ENCODE measurements around the gene CPNE4.
A peak's percentile ranks its signal among the peaks of the same experiment; 100 is the strongest.

The CPNE4 gene

DNA sequence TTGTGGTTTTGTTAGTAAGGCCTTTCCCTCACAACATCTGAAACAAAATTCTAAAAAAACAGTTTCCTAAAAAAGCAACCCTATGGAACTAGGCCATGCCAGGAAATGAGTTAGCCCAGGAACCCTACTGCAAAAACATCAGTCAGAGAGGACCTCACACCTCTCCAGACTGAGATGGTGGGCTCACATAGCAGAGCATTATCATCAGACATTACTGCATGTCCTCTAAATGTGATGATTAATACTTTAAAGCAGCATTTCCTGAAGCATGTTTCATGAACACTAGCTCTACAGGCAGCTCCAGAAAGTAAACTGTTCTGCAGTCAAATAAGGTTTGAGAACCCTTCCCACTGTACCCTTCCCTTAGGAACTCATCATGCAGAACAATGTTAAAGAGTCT, 299.7 kb downstream of the CPNE4 start:
- DNase-seq (ENCODE audit: low read depth), result peak; percentile 14

DNA sequence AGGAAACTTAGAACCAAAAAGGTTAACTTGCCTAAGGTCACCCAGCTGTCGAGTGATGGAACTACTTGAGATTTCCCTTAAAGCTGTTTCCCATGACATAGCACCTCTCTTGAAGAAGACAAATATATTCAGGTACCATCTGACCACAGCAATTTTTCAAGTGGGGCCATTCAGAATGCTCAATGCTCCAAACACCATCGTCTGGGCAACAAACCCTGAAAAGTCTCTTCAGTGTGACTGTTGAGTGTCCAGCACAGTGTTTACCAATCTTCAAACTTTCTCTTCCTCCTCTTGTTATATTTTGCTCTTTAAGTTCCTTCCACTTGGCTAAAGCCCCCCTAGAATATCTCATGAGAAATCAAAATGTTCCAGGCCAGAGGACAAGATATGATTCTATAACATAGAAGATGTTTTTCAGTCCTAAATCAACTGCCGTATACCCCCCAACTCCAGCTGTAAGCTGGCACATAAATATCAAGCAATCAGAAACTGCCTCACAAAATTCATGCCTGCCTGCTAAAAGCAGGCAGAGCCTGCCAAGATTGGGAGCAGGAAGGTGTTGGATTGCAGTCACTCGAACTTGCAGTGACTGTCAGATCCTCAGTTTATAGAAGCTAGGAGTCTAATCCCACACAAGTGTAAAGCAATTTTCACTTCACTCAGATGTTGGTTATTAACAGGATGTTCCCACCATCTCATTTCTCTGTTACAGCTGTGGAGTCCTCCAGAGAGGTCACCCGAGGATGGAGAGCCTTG, 301.6 kb downstream of the CPNE4 start:
- no peak for DNase-seq (ENCODE audit: low read depth)

DNA sequence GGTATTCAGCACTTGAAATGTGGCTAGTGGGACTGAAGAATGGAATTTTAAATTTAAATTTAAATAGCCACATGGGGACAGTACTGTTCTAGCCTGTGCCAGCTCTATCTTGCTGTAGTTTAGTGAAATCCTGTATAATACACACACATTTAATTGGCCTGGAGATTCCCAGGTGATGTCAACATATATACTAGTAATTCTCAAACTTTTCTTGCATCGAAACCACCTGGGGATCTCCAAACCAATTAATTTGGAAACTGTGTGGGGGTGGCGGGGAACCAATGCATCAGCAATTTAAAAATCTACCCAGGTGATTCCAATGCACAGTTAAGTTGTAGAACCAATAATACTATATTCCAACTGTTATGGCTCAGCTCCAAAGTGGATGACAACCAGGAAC, 303.1 kb downstream of the CPNE4 start:
- no peak for DNase-seq (ENCODE audit: low read depth)

DNA sequence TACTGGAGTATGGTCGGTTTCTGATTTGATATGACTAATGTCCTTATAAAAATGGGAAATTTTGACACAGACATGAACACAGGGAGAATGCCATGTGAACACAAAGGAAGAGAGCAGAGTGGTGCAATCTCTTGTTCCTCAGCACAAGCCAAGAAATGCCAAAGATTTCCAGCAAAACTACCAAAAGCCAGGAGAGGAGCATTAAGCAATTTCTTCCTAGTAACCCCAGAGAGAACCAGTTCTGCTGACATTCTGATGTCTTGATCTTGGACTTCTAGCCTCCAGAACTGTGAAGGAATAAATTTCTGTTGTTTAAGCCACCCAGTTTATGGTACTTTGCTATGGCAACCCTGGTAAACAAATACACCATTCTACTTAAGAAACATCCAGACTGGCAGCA, 304.2 kb downstream of the CPNE4 start:
- DNase-seq (ENCODE audit: low read depth), result no peak

DNA sequence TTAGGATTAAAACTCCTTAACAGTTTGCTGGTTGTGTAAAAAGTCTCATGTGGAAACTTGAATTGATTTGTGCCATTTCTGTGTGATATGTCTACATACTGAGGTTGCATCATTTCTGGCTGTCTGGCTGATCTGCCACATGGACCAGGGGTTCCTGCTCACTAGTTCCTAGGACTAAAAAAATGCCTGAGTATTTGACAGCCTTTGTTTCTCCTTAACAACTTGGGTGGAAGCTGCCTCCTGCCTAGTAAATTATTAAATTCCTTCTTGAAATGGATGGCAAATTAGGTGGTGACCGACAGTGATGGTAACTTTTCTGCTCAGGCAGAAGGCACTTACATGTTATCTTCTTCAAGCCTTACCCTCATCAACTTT, 305.2 kb downstream of the CPNE4 start:
- no peak for DNase-seq (ENCODE audit: low read depth)

DNA sequence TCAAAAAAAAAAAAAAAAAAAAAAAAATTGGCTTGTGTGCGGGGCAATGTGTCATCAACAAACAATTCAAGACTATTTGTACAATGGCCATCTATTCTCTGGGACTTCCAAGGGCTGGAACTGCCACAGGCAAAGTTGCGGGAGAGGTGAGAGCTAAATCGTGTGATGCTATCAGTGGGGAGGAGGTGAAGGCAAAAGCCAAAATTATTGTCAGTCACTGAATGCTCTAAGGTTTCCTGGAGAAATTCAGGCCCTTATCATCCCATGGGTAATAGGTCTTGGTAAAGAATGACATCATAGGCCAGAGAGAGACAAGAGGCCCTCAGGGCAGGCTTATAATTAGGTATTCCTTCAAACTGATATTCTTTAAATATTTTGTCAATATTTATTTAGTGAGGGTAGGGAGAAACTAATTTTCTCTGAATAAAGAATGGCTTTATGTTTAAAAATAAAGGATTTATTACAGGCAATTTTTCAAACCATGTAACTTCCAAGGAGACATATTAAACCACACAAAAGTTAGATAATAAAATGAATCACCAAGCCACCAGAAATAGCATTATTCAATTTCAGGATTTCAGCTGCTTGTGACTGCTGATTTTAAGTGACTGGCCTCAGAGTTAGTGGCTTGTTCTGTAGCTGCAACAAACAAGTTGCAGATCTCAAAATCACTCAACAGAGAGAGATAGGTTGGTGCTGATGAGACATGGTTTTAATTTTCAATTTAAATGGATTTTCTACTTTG, 305.7 kb downstream of the CPNE4 start:
- DNase-seq (ENCODE audit: low read depth), result no peak

DNA sequence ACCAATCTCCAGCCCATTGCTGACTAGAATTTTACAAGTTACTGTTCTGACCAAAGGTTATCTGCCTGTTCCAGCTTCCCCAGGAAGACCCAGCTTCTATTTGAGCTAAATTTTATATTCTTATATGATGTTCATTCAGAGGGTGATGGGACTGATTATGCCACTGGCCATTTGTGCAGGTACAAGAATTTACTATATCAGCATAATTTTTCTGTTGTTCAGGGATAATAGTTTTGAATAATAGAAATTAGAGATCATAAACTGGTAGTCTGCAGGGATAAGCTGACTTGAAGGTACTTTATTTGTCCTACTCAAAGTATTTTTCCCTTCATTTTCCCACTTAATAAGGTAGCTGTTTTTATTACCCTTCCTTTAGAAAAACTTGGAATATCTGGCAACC, 309.4 kb downstream of the CPNE4 start:
- DNase-seq (ENCODE audit: low read depth), result no peak

DNA sequence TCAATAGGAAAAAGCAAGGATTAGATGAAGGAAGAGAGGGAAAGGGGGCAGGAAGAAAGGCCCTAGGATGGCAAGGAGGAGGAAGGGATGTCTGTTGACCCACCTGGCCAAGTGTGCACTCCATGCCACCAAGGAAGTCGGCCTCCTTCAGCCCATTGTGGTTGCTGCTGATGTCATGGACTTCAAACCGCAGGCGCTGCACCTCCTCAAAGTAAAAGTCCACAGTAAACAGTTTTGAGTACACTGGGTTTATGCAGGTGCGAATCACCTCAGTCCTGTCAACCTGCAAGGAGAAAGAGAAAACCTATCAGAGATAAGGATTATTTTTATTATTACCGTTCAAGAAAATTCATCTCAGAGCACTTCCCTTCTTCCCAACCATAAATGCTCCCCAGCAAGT, 311.5 kb downstream of the CPNE4 start:
- DNase-seq (ENCODE audit: low read depth), result no peak

DNA sequence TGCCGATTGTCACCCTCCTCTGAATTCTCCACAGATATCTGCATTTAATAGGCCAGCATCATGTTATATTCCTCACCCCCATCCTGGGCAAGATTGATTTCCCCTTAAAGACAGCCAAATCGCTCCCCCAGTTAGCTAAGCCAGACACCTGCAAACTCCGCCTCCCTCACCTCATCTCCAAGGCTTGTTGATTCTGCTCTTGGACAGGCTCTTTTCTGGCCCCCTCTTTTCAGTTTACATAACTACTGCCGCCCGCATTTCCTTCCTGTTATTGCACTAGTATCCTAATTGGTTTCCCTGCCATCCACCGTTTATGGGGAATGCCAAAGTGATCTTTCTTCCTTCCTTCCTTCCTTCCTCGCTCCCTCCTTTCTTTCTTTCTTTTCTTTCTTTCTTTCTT, 317.3 kb downstream of the CPNE4 start:
- DNase-seq (ENCODE audit: low read depth), result no peak

DNA sequence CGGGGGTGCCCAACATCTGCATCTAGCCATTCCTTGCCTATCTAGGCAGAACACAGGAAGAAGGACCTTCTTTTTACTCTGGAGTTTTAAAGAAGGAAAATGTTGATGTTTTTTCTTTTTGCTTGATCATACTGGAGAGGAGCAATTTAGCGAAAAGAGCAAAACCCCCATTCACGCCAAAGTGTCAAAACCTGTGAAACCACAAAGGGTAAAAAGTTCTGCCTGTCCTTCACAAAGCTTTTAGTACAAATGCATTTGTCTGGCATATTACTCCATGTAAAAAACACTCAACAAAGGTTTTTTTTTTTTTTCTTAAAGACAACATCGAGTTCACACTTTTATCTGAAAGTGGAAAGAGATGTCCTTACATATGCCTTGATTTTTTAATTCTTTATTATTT, 317.9 kb downstream of the CPNE4 start:
- no peak for DNase-seq (ENCODE audit: low read depth)

DNA sequence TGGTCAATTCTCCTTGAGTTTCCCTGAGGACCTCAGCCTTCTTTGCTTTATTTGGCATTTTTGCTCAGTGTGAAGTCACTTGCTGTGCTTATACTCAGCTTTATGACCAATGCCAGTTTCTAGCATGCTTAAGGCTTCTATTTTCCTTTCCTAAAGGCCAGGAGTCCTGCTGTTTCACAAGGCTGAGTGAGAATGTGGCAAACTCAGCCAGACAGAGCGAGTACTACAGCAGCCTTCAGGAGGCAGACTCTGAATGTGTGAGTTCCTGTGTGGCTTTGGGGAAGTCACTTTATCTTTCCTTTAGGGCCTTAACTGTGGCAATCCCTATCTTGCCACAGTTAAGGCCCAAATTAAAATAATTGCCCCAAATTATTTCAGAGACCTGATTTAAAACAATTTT, 318.8 kb downstream of the CPNE4 start:
- DNase-seq (ENCODE audit: low read depth), result no peak

DNA sequence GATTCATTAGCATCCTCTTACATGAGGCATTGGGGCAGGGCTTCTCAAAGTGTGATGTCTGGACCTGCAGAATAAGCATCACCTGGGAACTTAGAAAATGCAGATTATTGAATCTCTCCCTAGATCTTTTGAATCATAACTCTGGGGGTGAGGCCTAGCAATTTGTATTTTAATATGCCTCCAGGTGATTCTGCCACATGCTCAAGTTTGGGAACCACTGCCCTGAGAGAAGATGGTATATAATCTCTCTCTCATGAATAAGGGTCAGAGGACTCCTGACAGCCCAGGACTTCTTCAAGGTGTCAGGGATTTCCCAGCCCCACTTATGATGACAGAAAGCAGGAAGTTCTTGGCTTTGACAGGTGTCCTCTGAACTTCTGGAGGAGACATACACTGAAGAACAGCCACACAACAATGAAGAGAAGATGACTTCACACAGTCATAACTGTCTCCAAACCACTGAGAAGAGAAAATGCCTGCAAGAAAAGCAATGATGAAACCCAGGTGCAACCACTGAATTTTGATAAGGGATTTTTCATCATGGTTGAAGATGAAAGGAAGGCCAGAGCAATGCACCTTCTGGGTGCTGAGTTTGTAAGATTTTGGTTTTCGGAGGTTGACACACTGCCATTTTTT, 320.1 kb downstream of the CPNE4 start:
- no peak for DNase-seq (ENCODE audit: low read depth)

DNA sequence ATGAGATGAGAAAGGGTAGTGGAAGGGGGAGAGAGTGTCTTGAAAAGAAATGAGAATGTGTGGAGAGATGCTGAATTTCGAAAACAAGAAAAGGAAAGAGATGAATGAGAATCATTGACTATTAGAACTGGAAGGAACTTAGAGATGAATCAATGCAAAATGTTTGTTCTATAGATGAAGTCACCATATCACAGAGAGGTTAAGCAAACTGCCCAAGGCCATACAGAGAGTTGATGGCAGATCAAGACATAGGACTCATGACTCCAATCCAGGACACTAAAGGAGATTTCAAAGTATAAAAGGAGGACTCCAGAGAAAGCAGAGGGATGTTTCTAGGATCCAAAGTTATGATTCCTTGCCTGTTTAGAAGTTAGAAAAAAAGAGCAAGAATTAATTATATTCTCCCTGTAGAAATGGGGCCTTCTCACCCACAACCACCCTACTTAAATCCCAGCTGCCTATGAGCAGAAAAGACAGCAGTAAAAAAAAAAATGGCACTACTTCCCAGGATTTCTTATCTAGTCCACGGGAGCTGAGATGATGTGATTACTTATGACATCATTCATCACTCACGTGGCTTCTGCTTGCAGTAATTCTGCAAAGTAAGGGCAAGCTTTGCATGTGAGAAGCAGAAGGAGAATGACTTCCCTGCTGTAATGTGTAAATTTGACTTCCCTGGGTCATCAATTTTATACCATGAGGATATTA, 321.2 kb downstream of the CPNE4 start:
- DNase-seq (ENCODE audit: low read depth), result no peak

DNA sequence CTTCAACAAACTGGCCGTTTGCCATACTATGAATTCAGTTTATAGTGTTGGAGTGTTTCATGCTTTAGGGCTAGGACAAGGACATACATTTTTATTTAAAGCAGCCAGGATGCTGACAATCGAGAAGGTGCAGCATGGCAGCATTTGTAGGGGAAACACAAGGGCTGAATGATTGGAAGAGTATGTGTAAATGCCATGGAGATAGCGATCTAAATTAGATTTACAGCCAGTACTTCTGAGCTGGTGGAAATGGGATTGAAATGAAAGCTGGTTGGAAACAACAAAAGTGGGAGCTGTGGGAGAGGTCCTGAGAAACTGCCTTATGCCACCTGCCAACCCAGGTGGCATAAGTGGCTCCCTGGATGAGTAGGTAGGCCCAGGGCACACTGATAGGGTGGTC, 322.2 kb downstream of the CPNE4 start:
- DNase-seq (ENCODE audit: low read depth), result no peak

DNA sequence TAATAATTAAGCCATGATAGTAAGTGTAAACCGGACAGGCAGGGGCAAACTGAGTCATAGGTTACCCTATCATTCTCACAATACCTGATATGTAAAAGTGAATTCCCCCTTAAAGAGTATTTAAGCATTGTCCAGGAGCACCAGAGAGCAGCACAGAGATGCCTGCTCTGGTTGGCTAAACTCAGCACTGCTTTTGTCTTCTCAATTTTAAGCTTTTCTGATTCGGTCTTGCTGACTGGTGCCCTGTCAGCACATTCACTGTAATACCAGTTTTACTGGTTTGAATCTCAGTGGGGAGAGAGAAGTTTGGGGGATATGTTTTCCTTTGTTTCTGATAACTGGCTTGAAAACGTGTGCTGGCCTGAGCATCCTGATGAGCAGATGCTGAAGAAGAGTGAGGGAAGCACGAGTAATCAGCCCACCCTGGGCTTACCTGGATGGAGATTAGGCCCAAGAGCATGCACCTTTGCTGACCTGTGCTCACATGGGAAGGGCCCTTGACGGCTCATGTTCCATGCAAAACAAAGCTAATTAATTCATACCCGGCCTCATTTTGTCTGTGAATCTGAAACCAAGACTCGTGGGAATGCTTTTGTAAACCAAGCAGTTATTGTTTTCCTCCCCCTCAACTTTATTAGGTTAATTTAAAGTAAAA, 323.6 kb downstream of the CPNE4 start:
- DNase-seq (ENCODE audit: low read depth), result no peak

DNA sequence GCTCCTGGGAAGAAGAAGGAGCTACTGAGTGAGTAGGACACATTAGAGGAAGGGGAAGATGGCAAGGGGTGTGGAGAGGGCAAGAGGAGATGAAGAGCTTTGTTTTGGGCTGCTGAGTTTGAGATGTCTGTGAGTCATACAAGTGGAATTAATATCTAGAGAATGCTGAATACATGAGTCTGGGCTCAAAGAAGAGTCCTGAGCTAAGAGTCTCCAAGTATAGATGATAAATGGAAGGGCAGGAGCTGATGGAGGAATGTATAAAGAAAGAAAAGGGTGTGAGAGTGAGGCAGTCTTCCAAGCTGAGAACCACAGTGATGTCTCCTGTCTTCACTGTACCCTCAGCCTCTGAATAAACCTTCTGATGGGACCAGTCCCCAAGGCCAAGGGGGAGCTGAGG, 326.6 kb downstream of the CPNE4 start:
- DNase-seq (ENCODE audit: low read depth), result peak; percentile 2

DNA sequence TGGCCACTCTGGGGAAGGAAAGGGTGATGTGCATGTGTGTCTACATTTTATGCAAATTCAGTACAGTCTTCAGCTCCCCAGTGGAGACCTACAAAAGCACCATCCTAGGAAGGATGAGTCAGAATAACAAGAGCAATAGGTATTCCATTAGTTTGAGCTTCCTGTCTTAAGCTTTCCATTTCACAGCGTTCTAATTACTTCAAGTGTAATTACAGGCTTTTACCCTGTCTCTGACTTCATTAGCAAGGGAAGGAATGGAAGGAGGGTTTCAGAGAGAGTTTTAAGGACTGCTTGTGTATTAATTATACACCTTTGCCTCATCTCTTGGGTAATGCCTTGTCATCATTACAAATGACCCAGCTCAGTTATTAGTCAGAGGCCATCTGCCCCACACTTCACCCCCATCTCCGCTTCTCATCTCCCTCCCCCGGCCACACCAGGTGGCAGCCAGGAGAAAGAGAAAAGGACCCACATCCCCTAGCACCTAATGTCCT, 329.2 kb downstream of the CPNE4 start:
- no peak for DNase-seq (ENCODE audit: low read depth)

DNA sequence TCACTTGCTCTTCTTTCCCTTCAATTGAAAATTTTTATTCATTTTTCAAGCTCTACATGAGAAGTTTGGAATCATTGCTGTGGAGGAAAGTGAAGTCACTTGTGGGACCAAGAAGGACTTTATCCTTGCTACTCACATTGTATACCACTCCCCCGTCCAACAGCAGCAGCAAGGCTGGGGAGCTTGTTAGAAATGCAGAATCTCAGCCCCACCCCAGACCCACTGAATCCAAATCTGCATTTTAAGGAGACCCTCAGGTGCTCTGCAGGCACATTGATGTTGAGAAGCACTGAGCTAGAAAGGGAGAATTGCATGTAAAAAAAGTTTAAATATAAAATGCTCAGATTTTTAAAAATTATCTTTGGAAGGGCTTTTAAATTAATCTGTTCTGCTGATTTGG, 329.7 kb downstream of the CPNE4 start:
- DNase-seq (ENCODE audit: low read depth), result no peak

DNA sequence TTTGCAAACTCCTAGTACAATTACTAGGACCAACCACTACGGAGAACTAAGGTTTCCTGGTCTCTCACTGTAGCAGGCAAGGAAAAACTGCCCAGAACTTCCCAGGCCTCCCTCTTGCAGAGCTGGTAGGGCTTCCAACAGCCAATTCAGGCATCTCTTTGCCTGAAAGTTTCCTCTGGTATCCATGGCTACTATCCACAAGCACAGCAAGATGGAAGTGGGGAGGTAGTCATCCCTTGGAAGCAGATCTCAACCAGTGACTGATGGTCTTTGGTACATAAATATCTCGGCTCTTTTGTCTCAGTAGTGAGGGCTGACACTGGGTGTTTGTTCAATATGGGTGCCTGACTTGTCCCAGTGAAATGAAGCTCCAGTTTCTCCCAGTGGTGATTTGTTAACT, 330.7 kb downstream of the CPNE4 start:
- DNase-seq (ENCODE audit: low read depth), result no peak

DNA sequence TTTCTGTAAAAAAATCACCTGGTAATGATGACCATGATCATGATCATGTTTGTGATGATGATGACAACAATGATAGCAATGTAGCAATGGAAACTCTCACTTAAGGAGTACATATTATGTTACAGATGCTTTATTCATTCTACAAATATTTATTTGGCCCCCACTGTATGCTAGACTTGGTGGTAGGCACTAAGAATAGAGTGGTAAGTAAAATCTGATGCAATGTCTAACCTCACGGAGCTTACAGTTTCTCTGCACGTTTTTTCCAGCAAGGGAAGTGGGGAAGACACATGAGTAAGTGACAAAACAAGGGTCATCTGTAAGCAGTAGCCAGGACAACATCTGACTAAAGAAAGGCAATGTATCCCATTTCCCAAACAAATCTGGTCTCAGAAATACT, 332.7 kb downstream of the CPNE4 start:
- DNase-seq (ENCODE audit: low read depth), result no peak

DNA sequence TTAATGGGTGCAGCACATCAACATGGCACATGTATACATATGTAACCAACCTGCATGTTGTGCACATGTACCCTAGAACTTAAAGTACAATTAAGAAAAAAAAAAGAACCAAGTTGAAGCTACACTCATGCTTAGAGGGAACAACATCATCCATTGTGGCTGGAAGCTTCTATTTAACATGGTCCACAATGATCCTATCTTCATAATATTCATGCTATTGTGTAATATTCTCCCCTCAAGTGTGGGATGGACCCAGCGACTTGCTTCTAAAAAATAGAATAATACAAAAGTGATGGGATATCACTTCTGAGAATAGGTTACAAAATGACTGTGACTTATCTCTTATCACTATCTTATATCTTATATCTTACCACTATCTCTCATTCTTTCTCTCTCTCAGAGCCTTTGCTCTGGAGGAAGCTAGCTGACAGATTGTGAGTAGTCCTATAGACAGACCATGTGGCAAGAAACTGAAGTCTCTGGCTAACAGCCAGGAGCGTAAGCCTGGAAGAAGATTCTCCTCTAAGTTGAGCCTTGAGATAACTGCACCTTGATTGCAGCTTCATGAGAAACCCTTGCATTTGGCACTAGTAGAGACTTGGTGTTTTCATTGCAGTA, 333.6 kb downstream of the CPNE4 start:
- no peak for DNase-seq (ENCODE audit: low read depth)

DNA sequence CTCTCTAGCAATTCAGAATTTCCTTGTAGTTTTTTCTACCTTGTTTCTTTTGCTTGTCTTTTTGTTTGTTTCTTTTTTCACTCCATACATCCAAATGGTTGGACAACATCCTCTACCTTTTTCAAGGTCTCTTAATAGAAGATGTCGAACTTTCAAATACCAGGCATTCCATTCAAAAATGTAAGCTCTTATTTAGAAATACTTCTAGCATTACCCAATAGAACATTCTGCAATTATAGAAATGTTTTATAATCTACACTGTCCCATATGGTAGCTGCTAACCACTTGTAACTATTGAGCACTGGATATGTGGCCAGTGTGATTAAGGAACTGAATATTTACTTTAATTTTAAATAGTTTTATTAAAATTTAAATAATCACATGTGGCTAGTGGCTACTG, 335.8 kb downstream of the CPNE4 start:
- peak; percentile 5 for DNase-seq (ENCODE audit: low read depth)
